ENCODE results near the gene PF4V1. TPM values are rescaled to one million over a fixed set of nuclear protein-coding genes. Genes with fewer than 3 reads are reported as not detected.

Gene PF4V1
- total and polyA plus RNA-seq, 9 of the 15 experiments (the other 6 are each of a cell fraction or from before 2014, with no cell fraction given), result not detected

- TF ChIP-seq MNT (conservative IDR thresholded peaks at IDR 0.05) (peak in 1 of 2 experiments; percentile 46; a peak in 1 of 4 replicates), NFRKB (IDR thresholded peaks at IDR 0.05; ENCODE audit: low read depth) (peak; percentile 58), PHF20 (IDR thresholded peaks at IDR 0.05; ENCODE audit: partially characterized antibody) (no peak), CTCF (IDR thresholded peaks at IDR 0.05 in 2 of 3, conservative IDR thresholded peaks at IDR 0.05 in 1 of 3; ENCODE audit: insufficient read depth in 2 of 3, low read depth in 1 of 3, low read length in 3 of 3) (peak in 1 of 3 experiments; percentile 5; a peak in 1 of 6 replicates), RBM14 (IDR thresholded peaks at IDR 0.05; ENCODE audit: borderline replicate concordance, insufficient read depth, low read depth, low read length) (no peak), FOXK2 (conservative IDR thresholded peaks at IDR 0.05 in 1 of 2, IDR thresholded peaks at IDR 0.05 in 1 of 2; ENCODE audit: low read depth in 2 of 2) (peak; percentile 87), CREB1 (IDR thresholded peaks at IDR 0.05) (peak; percentile 47; the same call in 1 of the 2 replicates), CREB1 (CRISPR knock-in tag; IDR thresholded peaks at IDR 0.05) (no peak), ZNF592 (IDR thresholded peaks at IDR 0.05) (no peak; the same call in none of the 2 replicates), HDAC1 (IDR thresholded peaks at IDR 0.05) (peak; percentile 29 to 86; a peak in 3 of 4 replicates), CREM (IDR thresholded peaks at IDR 0.05; ENCODE audit: low read depth) (0 out of 2 replicates have a peak, but pooled peaks have one; percentile 32), SMC3 (conservative IDR thresholded peaks at IDR 0.05; ENCODE audit: insufficient read depth, low read depth, low read length) (no peak), MYC (IDR thresholded peaks at IDR 0.05; ENCODE audit: low read depth, low read length) (no peak), MYC (CRISPR knock-in tag; IDR thresholded peaks at IDR 0.05; ENCODE audit: borderline replicate concordance, low read depth) (no peak), RCOR1 (IDR thresholded peaks at IDR 0.05; ENCODE audit: borderline replicate concordance in 1 of 2, low read depth in 2 of 2, low read length in 2 of 2) (peak; percentile 86 to 98), CTBP1 (IDR thresholded peaks at IDR 0.05; ENCODE audit: borderline replicate concordance) (peak; percentile 87), ZNF384 (IDR thresholded peaks at IDR 0.05; ENCODE audit: low read depth, low read length) (0 out of 2 replicates have a peak, but pooled peaks have one; percentile 36), ZFX (CRISPR knock-in tag; IDR thresholded peaks at IDR 0.05) (peak; percentile 24; the same call in 1 of the 2 replicates), DPF2 (IDR thresholded peaks at IDR 0.05) (peak; percentile 97), ZNF583 (CRISPR knock-in tag; IDR thresholded peaks at IDR 0.05) (no peak), MAZ (CRISPR knock-in tag; conservative IDR thresholded peaks at IDR 0.05 in 1 of 2, IDR thresholded peaks at IDR 0.05 in 1 of 2) (0 out of 4 replicates have a peak, but pooled peaks of 1 of the 2 experiments have one; percentile 47)
These were observed 20.4 kb upstream of the PF4V1 start (continued) for GRCh38 chr4:73832651-73833237.
